ENCODE measurements around the gene PPFIA2. TPM values are rescaled to one million over a fixed set of nuclear protein-coding genes. Genes with fewer than 3 reads are reported as not detected.

The PPFIA2 gene
- total RNA-seq, 1 experiment from 2014 or later, result 1.1 TPM

DNA sequence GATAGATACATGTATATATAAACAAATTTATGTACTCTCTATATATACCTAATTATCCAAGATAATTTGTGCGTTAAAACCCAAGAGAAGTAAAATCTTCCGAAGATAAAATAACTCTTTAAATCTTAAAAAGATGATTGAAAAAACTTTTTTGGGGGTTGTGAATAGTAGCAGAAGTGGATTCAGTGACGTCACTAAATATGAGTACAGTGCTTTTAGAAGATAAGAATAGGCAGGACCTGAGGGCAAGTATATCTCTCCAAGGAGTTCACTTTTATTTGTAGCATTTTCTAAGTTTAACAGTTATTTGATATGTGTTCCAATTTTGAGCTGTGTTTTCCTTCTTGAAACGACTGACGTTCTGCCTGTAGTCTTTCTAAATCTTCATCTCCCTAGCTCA is 319.8 kb downstream of the PPFIA2 start:
- TF ChIP-seq NR2C2 (CRISPR knock-in tag; IDR thresholded peaks at IDR 0.05), result no peak
- no peak for TF ChIP-seq IRF1 (CRISPR knock-in tag; IDR thresholded peaks at IDR 0.05)
- no peak for TF ChIP-seq MYBL2 (CRISPR knock-in tag; IDR thresholded peaks at IDR 0.05)
- TF ChIP-seq NFYB (CRISPR knock-in tag; conservative IDR thresholded peaks at IDR 0.05; ENCODE audit: low read depth), result no peak
- no peak overlapping the region for H3K27ac Mint-ChIP-seq
- POLR2A ChIA-PET, result no interaction called here
- H3K4me1 Mint-ChIP-seq, result no peaks in the 10 kb centered on the region
- H3K4me3 Mint-ChIP-seq, result no peak overlapping the region
- ATAC-seq (no peak), DNase-seq (ENCODE audit: low spot score) (no peak)
- CTCF ChIA-PET, result no interaction called here
- H3K36me3 Mint-ChIP-seq, result no peaks in the 10 kb centered on the region
- H3K27me3 Mint-ChIP-seq (ENCODE audit: low read depth), result no peaks in the 10 kb centered on the region; the same call in 1 of the 2 replicates
- H3K9me3 Mint-ChIP-seq, result no peaks in the 10 kb centered on the region

DNA sequence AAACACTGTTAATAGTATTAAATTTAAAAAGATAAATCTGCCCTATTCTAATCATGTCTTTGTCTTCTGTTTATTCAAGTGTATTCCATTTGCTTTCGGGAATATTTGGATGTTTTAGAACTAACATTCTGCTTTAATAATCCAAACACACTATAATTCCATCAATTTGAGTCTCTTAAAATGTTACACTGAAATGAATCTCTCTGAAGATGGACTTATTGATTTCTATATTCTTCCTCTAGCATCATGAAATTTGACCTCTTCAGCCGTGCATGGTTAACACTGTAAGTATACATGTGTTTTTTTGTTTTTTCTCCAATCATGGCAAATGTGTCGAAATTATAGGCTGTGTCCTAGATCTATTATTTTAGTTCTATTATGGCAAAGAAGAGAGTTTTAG is 342.1 kb downstream of the PPFIA2 start:
- 0 out of 2 replicates have a peak, but pooled peaks cover 3% of the 10 kb centered on the region for H3K4me1 Mint-ChIP-seq
- TF ChIP-seq, protein P1, sequence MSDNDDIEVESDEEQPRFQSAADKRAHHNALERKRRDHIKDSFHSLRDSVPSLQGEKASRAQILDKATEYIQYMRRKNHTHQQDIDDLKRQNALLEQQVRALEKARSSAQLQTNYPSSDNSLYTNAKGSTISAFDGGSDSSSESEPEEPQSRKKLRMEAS (CRISPR knock-in tag; IDR thresholded peaks at IDR 0.05), result no peak
- H3K4me3 Mint-ChIP-seq, result no peak overlapping the region
- no peak for DNase-seq (ENCODE audit: low spot score)
- H3K9me3 Mint-ChIP-seq, result peaks cover 16% of the 10 kb centered on the region
- no peaks in the 10 kb centered on the region for H3K36me3 Mint-ChIP-seq
- no peak for ATAC-seq
- no peak overlapping the region for H3K27ac Mint-ChIP-seq
- CTCF ChIA-PET, result interaction anchor here (0.6 kb wide), 1 partner anchor 70 kb away, joined by 5 read pairs; no protein-coding TSS in a partner anchor
- POLR2A ChIA-PET, result no interaction called here
- H3K27me3 Mint-ChIP-seq (ENCODE audit: low read depth), result no peaks in the 10 kb centered on the region

DNA sequence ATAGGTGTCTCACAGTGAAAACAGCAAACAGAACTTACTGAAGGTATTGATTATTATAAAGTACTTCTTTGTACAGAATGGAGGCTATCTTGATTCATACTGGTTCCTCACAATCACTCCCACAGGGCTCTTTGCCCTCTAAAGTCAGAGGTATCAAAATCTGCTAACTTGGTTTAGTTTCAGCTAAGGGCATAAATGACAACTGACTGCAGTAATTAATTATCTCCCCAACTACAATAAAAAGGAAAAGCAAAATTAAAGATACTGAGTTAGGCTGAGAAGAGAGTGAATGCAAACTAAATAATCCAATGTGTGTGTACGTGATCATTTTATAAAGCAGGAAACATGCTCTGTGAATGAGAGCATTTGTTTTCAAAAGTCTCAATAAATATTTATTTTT is 342.6 kb downstream of the PPFIA2 start:
- ChIA-PET CTCF (no interaction called here), POLR2A (no interaction called here)
- DNase-seq (ENCODE audit: low spot score) (no peak), ATAC-seq (no peak)
- no peaks in the 10 kb centered on the region for H3K36me3 Mint-ChIP-seq
- no peaks in the 10 kb centered on the region for H3K27me3 Mint-ChIP-seq (ENCODE audit: low read depth)
- no peak overlapping the region for H3K4me3 Mint-ChIP-seq
- TF ChIP-seq FOXP1 (CRISPR knock-in tag; IDR thresholded peaks at IDR 0.05; ENCODE audit: borderline replicate concordance) (no peak), ZNF512 (CRISPR knock-in tag; IDR thresholded peaks at IDR 0.05; ENCODE audit: borderline replicate concordance) (no peak), CTCF (IDR thresholded peaks at IDR 0.05) (no peak), ATF3 (CRISPR knock-in tag; conservative IDR thresholded peaks at IDR 0.05) (no peak), AR (CRISPR knock-in tag; IDR thresholded peaks at IDR 0.05) (no peak), JAZF1 (CRISPR knock-in tag; IDR thresholded peaks at IDR 0.05) (no peak), RORB (CRISPR knock-in tag; IDR thresholded peaks at IDR 0.05) (no peak)
- peaks cover 13% of the 10 kb centered on the region; the same call in 1 of the 2 replicates for H3K9me3 Mint-ChIP-seq
- peaks cover 5% of the 10 kb centered on the region for H3K4me1 Mint-ChIP-seq
- no peak overlapping the region for H3K27ac Mint-ChIP-seq

DNA sequence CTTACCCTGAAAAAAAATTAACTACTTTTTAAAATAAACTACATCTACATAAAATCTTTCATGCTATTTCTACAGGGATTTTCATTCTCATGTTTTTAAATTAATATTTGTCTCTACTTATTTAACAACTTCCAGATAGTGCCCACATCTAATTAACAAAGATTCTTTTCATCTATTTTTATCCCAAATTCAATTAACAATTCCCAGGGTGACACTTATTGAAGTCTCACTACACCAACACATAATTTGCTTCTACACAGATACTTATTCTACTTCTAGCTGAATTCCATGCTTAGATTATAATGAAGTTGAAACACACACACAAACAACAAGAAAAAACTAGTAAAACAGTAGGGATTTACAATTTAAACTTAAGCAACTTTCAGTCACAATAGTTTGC is 344.7 kb downstream of the PPFIA2 start:
- Mint-ChIP-seq H3K9me3 (peaks cover 7% of the 10 kb centered on the region), H3K27me3 (ENCODE audit: low read depth) (no peaks in the 10 kb centered on the region), H3K27ac (no peak overlapping the region), H3K4me3 (no peak overlapping the region), H3K36me3 (no peaks in the 10 kb centered on the region), H3K4me1 (peaks cover 18% of the 10 kb centered on the region)
- DNase-seq (ENCODE audit: low spot score) (no peak), ATAC-seq (no peak)
- ChIA-PET POLR2A (no interaction called here), CTCF (no interaction called here)
- no peak for TF ChIP-seq E2F1 (CRISPR knock-in tag; IDR thresholded peaks at IDR 0.05)

Data from WTC11 (cell line).